MCF 10A (cell line): ENCODE measurements around the gene ST6GAL1. TPM values are rescaled to one million over a fixed set of nuclear protein-coding genes. Genes with fewer than 3 reads are reported as not detected.
A peak's percentile ranks its signal among the peaks of the same experiment; 100 is the strongest.

Source experiments
- BruUV-seq: library from RNA; stranded (reverse); fragments of 400-500 nt; replicated peaks from 2 replicates; lab custom pipeline; 2021; lab: Mats Ljungman, UMichigan
- CTCF ChIA-PET: fragments of 300-600 bp; sonication (Branson Sonifier 250); formaldehyde crosslinking; extraction: SDS; loops from one replicate; lab custom pipeline; 2021; ENCODE audit warnings: antibody characterized with exemption, inconsistent platforms; lab: Yijun Ruan, JAX
- POLR2A ChIA-PET: fragments of 300-600, 350-650 bp; sonication (Branson Sonifier 250); formaldehyde crosslinking; extraction: SDS; loops from one replicate; lab custom pipeline; 2020; ENCODE audit warnings: antibody characterized with exemption, inconsistent platforms; lab: Yijun Ruan, JAX
- DNase-seq: peaks from one replicate; pipeline ENCODE4 v3.0.0-alpha.2; 2018; ENCODE audit not compliant: unreplicated experiment
- H3K27ac Mint-ChIP-seq: one replicate; pipeline ENCODE4 v1.8.0; 2022; ENCODE audit warnings: mild to moderate bottlenecking, low read depth, mixed read lengths; ENCODE audit not compliant: unreplicated experiment
- H3K27me3 Mint-ChIP-seq: one replicate; pipeline ENCODE4 v1.8.0; 2022; ENCODE audit warnings: mixed read lengths; ENCODE audit not compliant: insufficient read depth, unreplicated experiment
- H3K36me3 Mint-ChIP-seq: one replicate; pipeline ENCODE4 v1.8.0; 2022; ENCODE audit warnings: mild to moderate bottlenecking, moderate library complexity, mixed read lengths; ENCODE audit not compliant: insufficient read depth, unreplicated experiment
- H3K4me1 Mint-ChIP-seq: one replicate; pipeline ENCODE4 v1.8.0; 2022; ENCODE audit warnings: mixed read lengths; ENCODE audit not compliant: insufficient read depth, unreplicated experiment
- H3K4me3 Mint-ChIP-seq: one replicate; pipeline ENCODE4 v1.8.0; 2022; ENCODE audit warnings: mild to moderate bottlenecking, moderate library complexity, mixed read lengths; ENCODE audit not compliant: unreplicated experiment
- H3K9me3 Mint-ChIP-seq: one replicate; pipeline ENCODE4 v1.8.0; 2022; ENCODE audit warnings: mixed read lengths; ENCODE audit not compliant: unreplicated experiment
- CTCF ChIP-seq: fragments of 200-600 bp; IDR thresholded peaks from one replicate; pipeline ENCODE4 v1.8.0; 2022; ENCODE audit warnings: antibody characterized with exemption, mild to moderate bottlenecking; ENCODE audit not compliant: unreplicated experiment
- intact Hi-C: fragments of 100-400 bp; cut with micrococcal nuclease; formaldehyde crosslinking; loops from 2 replicates; pipeline ENCODE4 v1.14.1; 2022
- total RNA-seq: library from RNA; stranded (reverse); gene quantifications from 2 replicates; pipeline ENCODE4 v1.2.3, GENCODE V29; 2022

ST6GAL1 gene
- total RNA-seq, 1 experiment from 2014 or later: 18.8 TPM

- intact Hi-C loops: no loop called here
- BruUV-seq: no TSS peak
- ChIA-PET POLR2A (interaction anchor here (0.5 kb wide), 1 partner anchor 223 kb away, joined by 3 read pairs; no protein-coding TSS in a partner anchor), CTCF (interaction anchor here (0.8 to 5.3 kb wide), 4 partner anchors 7 to 574 kb away, joined by 3 to 62 read pairs (median 23); no protein-coding TSS in a partner anchor)
- H3K4me3 Mint-ChIP-seq: no peak overlapping the region
- H3K27ac Mint-ChIP-seq: no peak overlapping the region
- no peak for DNase-seq
- no peaks in the 10 kb centered on the region for H3K9me3 Mint-ChIP-seq
- H3K36me3 Mint-ChIP-seq: peaks cover 6% of the 10 kb centered on the region
- H3K27me3 Mint-ChIP-seq: no peaks in the 10 kb centered on the region
- peaks cover 8% of the 10 kb centered on the region for H3K4me1 Mint-ChIP-seq
- no peak for TF ChIP-seq CTCF
Observed at GRCh38 chr3:187105700-187106099, 175.4 kb downstream of the ST6GAL1 start.

GRCh38 chr3:187107989-187108388, 177.7 kb downstream of the ST6GAL1 start:
- no TSS peak for BruUV-seq
- ChIA-PET POLR2A (no interaction called here), CTCF (interaction anchor here (1.2 to 4.7 kb wide), 3 partner anchors 13 to 57 kb away, joined by 3 to 41 read pairs (median 3); no protein-coding TSS in a partner anchor)
- Mint-ChIP-seq H3K36me3 (peaks cover 6% of the 10 kb centered on the region), H3K4me3 (no peak overlapping the region), H3K9me3 (no peaks in the 10 kb centered on the region), H3K4me1 (peaks cover 4% of the 10 kb centered on the region), H3K27me3 (no peaks in the 10 kb centered on the region), H3K27ac (no peak overlapping the region)
- no peak for TF ChIP-seq CTCF
- intact Hi-C loops: no loop called here
- no peak for DNase-seq

DNA sequence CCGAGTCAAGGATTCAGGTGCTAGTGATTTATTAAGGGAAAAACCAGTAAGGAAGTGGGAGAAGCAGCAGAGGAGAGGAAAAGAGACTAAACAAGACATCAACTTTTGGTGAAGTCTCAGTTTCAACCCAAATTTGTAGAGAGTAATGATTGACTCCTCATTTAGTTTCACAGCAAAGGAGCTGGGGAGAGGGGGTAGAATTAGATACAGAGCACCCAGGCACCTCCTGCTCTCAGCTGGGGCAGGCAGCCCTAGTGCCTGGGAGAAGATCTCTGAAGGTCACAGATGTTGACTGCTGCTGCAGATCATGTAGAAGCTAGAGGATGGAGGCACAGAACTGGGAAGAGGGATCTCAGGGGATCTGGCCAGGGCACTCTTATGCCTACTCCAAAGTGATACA, 179.8 kb downstream of the ST6GAL1 start:
- no peaks in the 10 kb centered on the region for H3K36me3 Mint-ChIP-seq
- BruUV-seq: no TSS peak
- TF ChIP-seq CTCF: no peak
- CTCF ChIA-PET: interaction anchor here (1.1 to 6.3 kb wide), 2 partner anchors 54 to 261 kb away, joined by 5 to 96 read pairs; no protein-coding TSS in a partner anchor
- H3K4me1 Mint-ChIP-seq: peaks cover 9% of the 10 kb centered on the region
- no peak overlapping the region for H3K4me3 Mint-ChIP-seq
- DNase-seq: no peak
- H3K9me3 Mint-ChIP-seq: no peaks in the 10 kb centered on the region
- intact Hi-C loops: loop anchor here (5.0 kb wide), 2 partner anchors 112 to 207 kb away; no protein-coding TSS in a partner anchor
- H3K27ac Mint-ChIP-seq: no peak overlapping the region
- no peaks in the 10 kb centered on the region for H3K27me3 Mint-ChIP-seq
- POLR2A ChIA-PET: no interaction called here

DNA sequence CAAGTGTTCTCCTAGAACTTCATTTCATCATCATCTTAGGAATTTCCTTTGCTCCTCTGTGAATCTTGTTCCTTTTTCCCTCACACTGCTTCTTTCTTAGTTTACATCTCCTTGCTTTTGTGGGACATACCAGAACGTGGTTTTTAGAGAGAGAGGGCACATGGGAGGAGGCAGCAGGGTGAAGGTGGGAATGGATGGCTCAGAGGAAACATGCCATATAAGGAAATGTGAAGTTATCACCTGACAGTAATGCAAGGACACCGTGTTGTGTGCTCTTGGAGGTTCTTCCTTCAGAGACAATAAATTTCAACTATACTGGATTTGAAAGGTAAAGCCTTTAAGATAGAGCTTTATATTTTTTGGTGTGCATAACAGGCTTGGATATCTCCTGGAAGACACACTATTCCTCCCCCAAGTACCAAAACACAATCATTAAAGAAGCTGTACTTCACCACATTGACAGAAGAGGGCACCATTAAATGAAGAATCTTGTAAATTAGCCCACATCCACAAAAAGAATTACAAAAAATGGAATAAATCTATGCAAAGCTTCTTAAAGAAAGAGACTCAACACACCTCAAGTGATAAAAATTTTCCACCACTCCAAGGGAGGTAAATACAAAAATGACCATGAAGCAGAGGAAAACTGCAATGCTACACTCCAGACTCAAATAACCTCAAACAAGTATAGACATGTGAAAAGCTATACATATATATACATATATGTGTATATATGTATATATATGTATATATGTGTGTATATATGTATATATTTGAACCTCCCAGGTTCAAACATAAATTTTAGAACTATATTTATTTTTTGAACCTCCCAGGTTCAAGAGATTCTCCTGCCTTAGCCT, 182.8 kb downstream of the ST6GAL1 start:
- TF ChIP-seq CTCF: peak; percentile 68
- H3K4me1 Mint-ChIP-seq: peaks cover 9% of the 10 kb centered on the region
- ChIA-PET CTCF (interaction anchor here (0.5 to 6.3 kb wide), 53 partner anchors 10 to 647 kb away, joined by 3 to 96 read pairs (median 4); partner anchors contain the start of genes RPL39L and RTP1), POLR2A (interaction anchor here (0.7 to 1.4 kb wide), 12 partner anchors 12 to 909 kb away, joined by 3 to 11 read pairs (median 4); no protein-coding TSS in a partner anchor)
- no peaks in the 10 kb centered on the region for H3K36me3 Mint-ChIP-seq
- H3K9me3 Mint-ChIP-seq: no peaks in the 10 kb centered on the region
- H3K27ac Mint-ChIP-seq: no peak overlapping the region
- no TSS peak for BruUV-seq
- no peaks in the 10 kb centered on the region for H3K27me3 Mint-ChIP-seq
- intact Hi-C loops: loop anchor here (1.0 to 5.0 kb wide), 6 partner anchors 18 to 566 kb away; no protein-coding TSS in a partner anchor
- peak; percentile 63 for DNase-seq
- H3K4me3 Mint-ChIP-seq: no peak overlapping the region
